GM20000 (cell line): ENCODE results near the gene RALGAPA2.

Source experiments
- DNase-seq: peaks from one replicate; pipeline ENCODE4 v3.0.0; 2012; ENCODE audit warnings: low spot score
- TF ChIP-seq, protein P1 (sequence below): IDR thresholded peaks from 2 replicates; pipeline ENCODE4 v1.5.1; 2012; ENCODE audit warnings: mild to moderate bottlenecking, control low read depth; ENCODE audit errors: extremely low read depth, missing control alignments

Gene RALGAPA2

GRCh38 chr20:20370094-20370575, 342.3 kb downstream of the RALGAPA2 start:
- TF ChIP-seq, protein P1, sequence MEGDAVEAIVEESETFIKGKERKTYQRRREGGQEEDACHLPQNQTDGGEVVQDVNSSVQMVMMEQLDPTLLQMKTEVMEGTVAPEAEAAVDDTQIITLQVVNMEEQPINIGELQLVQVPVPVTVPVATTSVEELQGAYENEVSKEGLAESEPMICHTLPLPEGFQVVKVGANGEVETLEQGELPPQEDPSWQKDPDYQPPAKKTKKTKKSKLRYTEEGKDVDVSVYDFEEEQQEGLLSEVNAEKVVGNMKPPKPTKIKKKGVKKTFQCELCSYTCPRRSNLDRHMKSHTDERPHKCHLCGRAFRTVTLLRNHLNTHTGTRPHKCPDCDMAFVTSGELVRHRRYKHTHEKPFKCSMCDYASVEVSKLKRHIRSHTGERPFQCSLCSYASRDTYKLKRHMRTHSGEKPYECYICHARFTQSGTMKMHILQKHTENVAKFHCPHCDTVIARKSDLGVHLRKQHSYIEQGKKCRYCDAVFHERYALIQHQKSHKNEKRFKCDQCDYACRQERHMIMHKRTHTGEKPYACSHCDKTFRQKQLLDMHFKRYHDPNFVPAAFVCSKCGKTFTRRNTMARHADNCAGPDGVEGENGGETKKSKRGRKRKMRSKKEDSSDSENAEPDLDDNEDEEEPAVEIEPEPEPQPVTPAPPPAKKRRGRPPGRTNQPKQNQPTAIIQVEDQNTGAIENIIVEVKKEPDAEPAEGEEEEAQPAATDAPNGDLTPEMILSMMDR = no peak
- no peak for DNase-seq

- peak; percentile 55 for DNase-seq
- TF ChIP-seq, protein P1 = no peak
Observed at GRCh38 chr20:20369250-20370093, 343.0 kb downstream of the RALGAPA2 start.

GRCh38 chr20:20368418-20369249, 343.8 kb downstream of the RALGAPA2 start:
- TF ChIP-seq, protein P1 = no peak
- DNase-seq = peak; percentile 71

DNA sequence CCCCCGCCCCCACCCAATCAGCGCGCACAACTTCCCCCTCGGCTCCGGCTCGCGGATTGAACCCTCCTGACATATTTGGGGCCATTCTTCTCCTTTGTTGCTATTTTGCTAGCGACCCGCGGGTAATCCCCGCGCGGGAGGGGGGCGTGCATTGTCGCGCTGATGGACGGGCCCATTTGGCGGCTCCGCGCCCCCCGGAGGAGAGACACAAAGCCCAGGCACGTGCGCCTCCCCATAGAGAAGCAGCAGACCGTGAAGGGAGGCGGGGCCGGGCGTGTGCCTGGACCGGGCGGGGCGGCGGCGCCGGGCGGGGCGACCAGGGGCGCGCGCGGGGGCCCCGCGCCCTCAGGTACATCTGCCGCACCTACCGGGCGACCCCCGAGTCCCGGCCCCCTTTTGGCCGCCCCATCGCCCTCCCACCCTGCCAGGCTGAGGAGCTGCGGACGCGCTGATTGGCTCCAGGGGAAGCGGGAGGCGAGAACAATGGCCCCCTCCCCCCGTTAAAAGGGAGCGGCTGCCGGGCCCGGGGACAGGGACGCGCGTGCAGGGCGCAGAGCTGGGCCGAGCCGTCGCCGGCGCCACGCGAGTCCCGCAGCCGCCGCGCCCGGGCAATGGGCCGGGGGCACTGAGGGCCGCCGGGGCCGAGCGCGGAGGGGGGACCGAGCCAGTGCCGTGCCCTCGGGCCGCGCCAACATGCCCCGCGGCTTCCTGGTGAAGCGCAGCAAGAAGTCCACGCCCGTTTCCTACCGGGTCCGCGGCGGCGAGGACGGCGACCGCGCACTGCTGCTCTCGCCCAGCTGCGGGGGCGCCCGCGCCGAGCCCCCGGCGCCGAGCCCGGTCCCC, 344.6 kb downstream of the RALGAPA2 start, which contains the start of gene INSM1:
Gene INSM1 (plus strand): TSS at position 530 of the 843 bp plus-strand sequence. CDS start 164 bp downstream, at position 694.
- DNase-seq = peak; percentile 65
- TF ChIP-seq, protein P1 = no peak

- DNase-seq = peak; percentile 44
- TF ChIP-seq, protein P1 = no peak
Observed at GRCh38 chr20:20366876-20367574, 345.4 kb downstream of the RALGAPA2 start.

DNA sequence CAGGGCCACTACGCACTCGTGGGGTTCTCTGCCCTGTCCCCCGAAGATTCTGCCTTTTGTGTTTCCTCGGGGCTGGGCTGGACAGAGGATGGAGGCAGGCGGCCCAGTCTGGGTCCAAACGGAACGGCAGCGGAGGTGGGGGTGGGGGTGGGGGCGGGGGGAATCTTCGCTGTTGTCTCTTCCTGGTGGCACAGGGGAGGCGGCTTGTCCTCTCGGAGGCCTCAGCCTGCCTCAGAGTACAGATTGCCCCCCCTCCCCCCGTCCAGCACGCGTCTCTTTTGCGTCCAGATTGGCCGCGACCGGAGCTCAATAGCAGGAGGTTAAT, 345.9 kb downstream of the RALGAPA2 start:
- TF ChIP-seq, protein P1 = no peak
- DNase-seq = peak; percentile 41
